SK-N-SH (cell line): ENCODE measurements around the gene KIF19. TPM values are rescaled to one million over a fixed set of nuclear protein-coding genes. Genes with fewer than 3 reads are reported as not detected.

Experiments
- CTCF ChIA-PET: fragments of 300-600, 350-600 bp; formaldehyde crosslinking; extraction: SDS; loops from one replicate; lab custom pipeline; 2021; lab: Yijun Ruan, JAX
- POLR2A ChIA-PET: fragments of 350-600 bp; sonication (Branson Sonifier 250); formaldehyde crosslinking; extraction: SDS; loops from one replicate; lab custom pipeline; 2020; ENCODE audit warnings: antibody characterized with exemption, inconsistent platforms; lab: Yijun Ruan, JAX
- DNase-seq: peaks from one replicate; pipeline ENCODE4 v3.0.0; 2012
- H2AFZ ChIP-seq: fragments of 200-600 bp; sonication (generic); 2 replicates; pipeline ENCODE4 v1.8.1; 2016; ENCODE audit warnings: antibody characterized with exemption, mild to moderate bottlenecking, low read depth
- H3F3A ChIP-seq: fragments of 200-600 bp; sonication (generic); replicated peaks from 2 replicates; pipeline ENCODE3; 2016; ENCODE audit warnings: antibody characterized with exemption, mild to moderate bottlenecking; ENCODE audit not compliant: insufficient read depth
- H3K27ac ChIP-seq, 2 experiments: fragments of 200-500 bp in 1 of 2; fragments of 200-600 bp in 1 of 2; sonication (Bioruptor generic) in 1 of 2; sonication (generic), shearing (Covaris generic) in 1 of 2; 2 replicates each; pipeline versions ENCODE4 v1.5.1 to v1.6.1; 2014 to 2016; ENCODE audit warnings: low read depth in 2 of 2, inconsistent platforms in 1 of 2, low read length in 1 of 2, mild to moderate bottlenecking in 1 of 2, mixed read lengths in 1 of 2
- H3K27me3 ChIP-seq: fragments of 200-600 bp; sonication (generic), shearing (Covaris generic); 2 replicates; pipeline ENCODE4 v1.6.1; 2016; ENCODE audit warnings: mixed run types; ENCODE audit not compliant: insufficient read depth
- H3K36me3 ChIP-seq, 2 experiments: fragments of 200-500 bp in 1 of 2; fragments of 200-600 bp in 1 of 2; sonication (Bioruptor generic) in 1 of 2; sonication (generic) in 1 of 2; replicated peaks in 1 of 2; 2 replicates each; pipeline versions ENCODE3 to v1.5.1; 2014 to 2016; ENCODE audit warnings: low read length in 1 of 2, mild to moderate bottlenecking in 1 of 2; ENCODE audit not compliant: insufficient read depth in 2 of 2, control insufficient read depth in 1 of 2
- H3K4me1 ChIP-seq, 2 experiments: fragments of 200-500 bp in 1 of 2; fragments of 200-600 bp in 1 of 2; sonication (Bioruptor generic) in 1 of 2; sonication (generic), shearing (Covaris generic) in 1 of 2; 2 replicates each; pipeline versions ENCODE4 v1.5.1 to v1.6.1; 2014 to 2016; ENCODE audit warnings: low read depth in 1 of 2, low read length in 1 of 2, mixed run types in 1 of 2; ENCODE audit not compliant: insufficient read depth in 2 of 2, control insufficient read depth in 1 of 2
- H3K4me2 ChIP-seq: fragments of 200-600 bp; sonication (generic), shearing (Covaris generic); 2 replicates; pipeline ENCODE4 v1.6.1; 2017; ENCODE audit warnings: mixed run types
- H3K4me3 ChIP-seq, 2 experiments: fragments of 200-500 bp in 1 of 2; fragments of 200-600 bp in 1 of 2; sonication (Bioruptor generic) in 1 of 2; sonication (generic), shearing (Covaris generic) in 1 of 2; 2 replicates each; pipeline versions ENCODE4 v1.5.1 to v1.8.1; 2014 to 2016; ENCODE audit warnings: low read depth in 2 of 2, inconsistent platforms in 1 of 2, low read length in 1 of 2, mild to moderate bottlenecking in 1 of 2, mixed read lengths in 1 of 2, moderate library complexity in 1 of 2
- H3K79me2 ChIP-seq: fragments of 200-600 bp; sonication (generic); 2 replicates; pipeline ENCODE4 v1.8.1; 2017; ENCODE audit warnings: mild to moderate bottlenecking; ENCODE audit not compliant: insufficient read depth
- H3K9ac ChIP-seq: fragments of 200-600 bp; sonication (generic); 2 replicates; pipeline ENCODE4 v1.6.1; 2017; ENCODE audit warnings: mixed run types
- H3K9me2 ChIP-seq: fragments of 200-600 bp; sonication (generic); 2 replicates; pipeline ENCODE4 v1.6.1; 2017; ENCODE audit warnings: mixed run types
- H3K9me3 ChIP-seq: fragments of 200-600 bp; sonication (generic); 2 replicates; pipeline ENCODE4 v1.6.1; 2017; ENCODE audit warnings: mixed run types, mild to moderate bottlenecking, moderate library complexity
- H4K20me1 ChIP-seq: fragments of 200-600 bp; sonication (generic); 2 replicates; pipeline ENCODE4 v1.6.1; 2017; ENCODE audit warnings: mild to moderate bottlenecking, mixed run types; ENCODE audit not compliant: insufficient read depth
- CHD2 ChIP-seq: fragments of 150-350 bp; IDR thresholded peaks from 2 replicates; pipeline ENCODE4 v1.6.1; 2018; ENCODE audit warnings: low read length; ENCODE audit not compliant: partially characterized antibody
- EP300 ChIP-seq, 2 experiments: IDR thresholded peaks; 2 replicates each; pipeline versions ENCODE4 v1.4.0 to v1.6.1; 2012; ENCODE audit warnings: borderline replicate concordance in 1 of 2, low read depth in 1 of 2, low read length in 1 of 2
- EZH2phosphoT487 ChIP-seq: fragments of 200-600 bp; sonication (generic); IDR thresholded peaks from 2 replicates; pipeline ENCODE4 v1.6.1; 2017; ENCODE audit warnings: low read depth, mixed run types, mild to moderate bottlenecking, antibody characterized with exemption, moderate library complexity, borderline replicate concordance
- RXRA ChIP-seq: IDR thresholded peaks from 2 replicates; pipeline ENCODE4 v1.4.0; 2012; ENCODE audit warnings: low read depth, mild to moderate bottlenecking, borderline replicate concordance
- SIN3A ChIP-seq: IDR thresholded peaks from 2 replicates; pipeline ENCODE4 v1.6.1; 2012; ENCODE audit warnings: low read depth, mild to moderate bottlenecking, low read length, moderate library complexity, borderline replicate concordance
- TEAD4 ChIP-seq: IDR thresholded peaks from 2 replicates; pipeline ENCODE4 v1.4.0; 2012; ENCODE audit warnings: mild to moderate bottlenecking, borderline replicate concordance; ENCODE audit not compliant: insufficient read depth
- YY1 ChIP-seq: IDR thresholded peaks from 2 replicates; pipeline ENCODE4 v1.4.0; 2012; ENCODE audit warnings: low read depth, mild to moderate bottlenecking
- WGBS: methylation state at CpG from one replicate; pipeline ENCODE4 v1.1.6; 2017; ENCODE audit warnings: low lambda C conversion rate; 5-methylcytosine and 5-hydroxymethylcytosine counted together
- polyA plus RNA-seq, 3 experiments: library from polyadenylated mRNA; depleted of rRNA; stranded (reverse); fragments of >200 nt; gene quantifications; 2 replicates each; pipeline ENCODE4 v1.2.3, GENCODE V29; 2012
- TF ChIP-seq, protein P1 (sequence below): fragments of 200-600 bp; sonication (generic); IDR thresholded peaks from 2 replicates; pipeline ENCODE4 v1.6.1; 2017; ENCODE audit warnings: antibody characterized with exemption, mild to moderate bottlenecking, moderate library complexity
- TF ChIP-seq, protein P2 (sequence below): IDR thresholded peaks from 2 replicates; pipeline ENCODE4; 2012
- TF ChIP-seq, protein P3 (sequence below): IDR thresholded peaks from 2 replicates; pipeline ENCODE4 v1.4.0; 2012; ENCODE audit warnings: low read depth, borderline replicate concordance

The KIF19 gene
- polyA plus RNA-seq, 1 of the 3 experiments (the other 2 are of a cell fraction) = not detected

DNA sequence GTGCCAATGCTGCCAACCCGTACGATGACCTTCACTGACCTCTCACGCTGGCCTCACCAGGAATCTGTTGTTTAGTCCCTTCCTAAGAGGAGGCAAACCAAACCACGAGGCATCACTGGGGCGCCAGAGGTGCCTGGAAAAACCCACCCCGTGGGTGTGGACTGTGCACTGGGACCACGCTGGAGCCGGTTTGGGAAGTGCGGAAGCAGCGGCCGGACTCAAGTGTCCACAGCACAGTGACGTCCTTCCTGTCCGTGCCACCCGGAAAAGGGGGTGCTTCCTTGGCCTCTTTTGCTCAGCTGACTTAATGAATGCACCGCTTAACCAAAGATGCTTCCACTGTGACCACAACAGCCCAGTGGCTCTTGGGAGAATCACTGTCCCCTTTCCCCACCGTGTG, 9.0 kb upstream of the KIF19 start (continued):
- TF ChIP-seq TEAD4 = no peak
- TF ChIP-seq, protein P1, sequence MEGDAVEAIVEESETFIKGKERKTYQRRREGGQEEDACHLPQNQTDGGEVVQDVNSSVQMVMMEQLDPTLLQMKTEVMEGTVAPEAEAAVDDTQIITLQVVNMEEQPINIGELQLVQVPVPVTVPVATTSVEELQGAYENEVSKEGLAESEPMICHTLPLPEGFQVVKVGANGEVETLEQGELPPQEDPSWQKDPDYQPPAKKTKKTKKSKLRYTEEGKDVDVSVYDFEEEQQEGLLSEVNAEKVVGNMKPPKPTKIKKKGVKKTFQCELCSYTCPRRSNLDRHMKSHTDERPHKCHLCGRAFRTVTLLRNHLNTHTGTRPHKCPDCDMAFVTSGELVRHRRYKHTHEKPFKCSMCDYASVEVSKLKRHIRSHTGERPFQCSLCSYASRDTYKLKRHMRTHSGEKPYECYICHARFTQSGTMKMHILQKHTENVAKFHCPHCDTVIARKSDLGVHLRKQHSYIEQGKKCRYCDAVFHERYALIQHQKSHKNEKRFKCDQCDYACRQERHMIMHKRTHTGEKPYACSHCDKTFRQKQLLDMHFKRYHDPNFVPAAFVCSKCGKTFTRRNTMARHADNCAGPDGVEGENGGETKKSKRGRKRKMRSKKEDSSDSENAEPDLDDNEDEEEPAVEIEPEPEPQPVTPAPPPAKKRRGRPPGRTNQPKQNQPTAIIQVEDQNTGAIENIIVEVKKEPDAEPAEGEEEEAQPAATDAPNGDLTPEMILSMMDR = no peak
- TF ChIP-seq EZH2phosphoT487 = no peak
- no peak for TF ChIP-seq CHD2
- no peak for TF ChIP-seq SIN3A
- TF ChIP-seq RXRA = no peak
- TF ChIP-seq, protein P2, sequence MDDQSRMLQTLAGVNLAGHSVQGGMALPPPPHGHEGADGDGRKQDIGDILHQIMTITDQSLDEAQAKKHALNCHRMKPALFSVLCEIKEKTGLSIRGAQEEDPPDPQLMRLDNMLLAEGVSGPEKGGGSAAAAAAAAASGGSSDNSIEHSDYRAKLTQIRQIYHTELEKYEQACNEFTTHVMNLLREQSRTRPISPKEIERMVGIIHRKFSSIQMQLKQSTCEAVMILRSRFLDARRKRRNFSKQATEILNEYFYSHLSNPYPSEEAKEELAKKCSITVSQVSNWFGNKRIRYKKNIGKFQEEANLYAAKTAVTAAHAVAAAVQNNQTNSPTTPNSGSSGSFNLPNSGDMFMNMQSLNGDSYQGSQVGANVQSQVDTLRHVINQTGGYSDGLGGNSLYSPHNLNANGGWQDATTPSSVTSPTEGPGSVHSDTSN = no peak

DNA sequence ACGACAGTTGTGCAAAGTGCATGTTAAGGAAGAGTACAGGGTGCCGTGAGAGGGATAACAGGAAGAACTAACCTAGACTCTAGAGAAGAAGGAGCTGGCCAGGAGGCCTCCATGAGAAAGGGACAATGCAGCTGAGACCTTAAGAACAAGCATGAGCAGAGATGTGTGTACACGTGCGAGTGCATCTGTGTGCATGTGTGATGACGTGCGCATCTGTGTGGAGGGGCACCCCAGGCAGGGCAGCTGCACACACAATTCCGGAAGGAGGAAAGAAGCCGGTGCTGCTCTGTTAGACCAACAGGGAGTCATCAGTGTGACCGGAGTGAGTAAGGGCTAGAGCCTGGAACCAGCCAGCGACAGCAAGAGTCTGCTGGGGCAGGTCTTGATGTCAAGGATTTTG, 7.6 kb upstream of the KIF19 start:
- no peak overlapping the region for H3K4me2 ChIP-seq
- no peak for TF ChIP-seq TEAD4
- no peak for TF ChIP-seq EP300 (IDR thresholded peaks at IDR 0.05; ENCODE audit: borderline replicate concordance in 1 of 2, low read depth in 1 of 2, low read length in 1 of 2)
- TF ChIP-seq YY1 = no peak
- TF ChIP-seq, protein P3, sequence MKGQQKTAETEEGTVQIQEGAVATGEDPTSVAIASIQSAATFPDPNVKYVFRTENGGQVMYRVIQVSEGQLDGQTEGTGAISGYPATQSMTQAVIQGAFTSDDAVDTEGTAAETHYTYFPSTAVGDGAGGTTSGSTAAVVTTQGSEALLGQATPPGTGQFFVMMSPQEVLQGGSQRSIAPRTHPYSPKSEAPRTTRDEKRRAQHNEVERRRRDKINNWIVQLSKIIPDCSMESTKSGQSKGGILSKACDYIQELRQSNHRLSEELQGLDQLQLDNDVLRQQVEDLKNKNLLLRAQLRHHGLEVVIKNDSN = no peak
- TF ChIP-seq, protein P1 = no peak
- H3K27ac ChIP-seq = no peak overlapping the region
- no peak overlapping the region for H3K4me3 ChIP-seq
- no peaks in the 10 kb centered on the region; the same call in 1 of the 2 replicates for H3K9me3 ChIP-seq
- no peaks in the 10 kb centered on the region for H3K9me2 ChIP-seq
- CTCF ChIA-PET = interaction anchor here (0.9 to 2.4 kb wide), 3 partner anchors 17 to 139 kb away, joined by 4 to 7 read pairs (median 6); no protein-coding TSS in a partner anchor
- no peak overlapping the region for H3K9ac ChIP-seq
- no peak for DNase-seq
- H3K36me3 ChIP-seq = no peaks in the 10 kb centered on the region
- H3K4me1 ChIP-seq = no peaks in the 10 kb centered on the region
- H3F3A ChIP-seq = no peaks in the 10 kb centered on the region
- WGBS = 63% methylated on average over 10 of the region's 10 CpGs
- no peak overlapping the region for H2AFZ ChIP-seq
- H3K79me2 ChIP-seq = no peaks in the 10 kb centered on the region
- POLR2A ChIA-PET = no interaction called here
- no peaks in the 10 kb centered on the region for H4K20me1 ChIP-seq
- H3K27me3 ChIP-seq = no peaks in the 10 kb centered on the region
